Neuron (in vitro differentiated cells): Measurements from ENCODE around the gene STOX2.

ENCODE experiments used
- H2AFZ ChIP-seq: one replicate; pipeline ENCODE4 v1.6.1; 2013; ENCODE audit warnings: low read depth, mild to moderate bottlenecking, inconsistent platforms, low read length, moderate library complexity
- H3K27me3 ChIP-seq: one replicate; pipeline ENCODE4 v1.6.1; 2013; ENCODE audit warnings: low read length; ENCODE audit not compliant: insufficient read depth
- H3K36me3 ChIP-seq: one replicate; pipeline ENCODE4 v1.6.1; 2013; ENCODE audit warnings: low read length; ENCODE audit not compliant: insufficient read depth
- H3K4me1 ChIP-seq: one replicate; pipeline ENCODE4 v1.6.1; 2013; ENCODE audit warnings: low read length; ENCODE audit not compliant: insufficient read depth
- H3K4me3 ChIP-seq: 2 replicates; pipeline ENCODE4 v1.5.1; 2013; ENCODE audit warnings: mild to moderate bottlenecking, low read length, moderate library complexity
- H3K9me3 ChIP-seq: one replicate; pipeline ENCODE4 v1.6.1; 2013; ENCODE audit warnings: low read length

Gene STOX2

GRCh38 chr4:183873409-183874185, 31.5 kb upstream of the STOX2 start:
- H3K4me3 ChIP-seq, result no peak overlapping the region
- H3K9me3 ChIP-seq, result no peaks in the 10 kb centered on the region
- no peaks in the 10 kb centered on the region for H3K36me3 ChIP-seq
- H2AFZ ChIP-seq, result no peak overlapping the region
- no peaks in the 10 kb centered on the region for H3K4me1 ChIP-seq
- peaks cover 5% of the 10 kb centered on the region for H3K27me3 ChIP-seq

GRCh38 chr4:183875251-183875825, 29.8 kb upstream of the STOX2 start:
- Histone ChIP-seq H2AFZ (no peak overlapping the region), H3K36me3 (no peaks in the 10 kb centered on the region), H3K4me1 (no peaks in the 10 kb centered on the region), H3K27me3 (peaks cover 3% of the 10 kb centered on the region), H3K9me3 (no peaks in the 10 kb centered on the region), H3K4me3 (no peak overlapping the region)

- no peaks in the 10 kb centered on the region for H3K36me3 ChIP-seq
- no peaks in the 10 kb centered on the region for H3K9me3 ChIP-seq
- peaks cover 3% of the 10 kb centered on the region for H3K27me3 ChIP-seq
- H2AFZ ChIP-seq, result no peak overlapping the region
- H3K4me3 ChIP-seq, result no peak overlapping the region
- H3K4me1 ChIP-seq, result no peaks in the 10 kb centered on the region
Measured at GRCh38 chr4:183876268-183876934, 28.7 kb upstream of the STOX2 start.

GRCh38 chr4:183878251-183878970, 26.7 kb upstream of the STOX2 start:
- Histone ChIP-seq H3K9me3 (no peaks in the 10 kb centered on the region), H3K4me1 (no peaks in the 10 kb centered on the region), H2AFZ (no peak overlapping the region), H3K27me3 (peaks cover 3% of the 10 kb centered on the region), H3K36me3 (no peaks in the 10 kb centered on the region), H3K4me3 (no peak overlapping the region)

- H3K27me3 ChIP-seq, result peaks cover 3% of the 10 kb centered on the region
- H3K4me3 ChIP-seq, result no peak overlapping the region
Measured at GRCh38 chr4:183885205-183885720, 19.8 kb upstream of the STOX2 start.

GRCh38 chr4:183887351-183887750, 17.8 kb upstream of the STOX2 start:
- Histone ChIP-seq H3K9me3 (no peaks in the 10 kb centered on the region), H3K4me1 (no peaks in the 10 kb centered on the region), H2AFZ (no peak overlapping the region), H3K36me3 (no peaks in the 10 kb centered on the region), H3K4me3 (no peak overlapping the region), H3K27me3 (peaks cover 3% of the 10 kb centered on the region)

More at GRCh38 chr4:183885205-183885720, 19.8 kb upstream of the STOX2 start:
- Histone ChIP-seq H3K36me3 (no peaks in the 10 kb centered on the region), H3K4me1 (no peaks in the 10 kb centered on the region), H3K9me3 (no peaks in the 10 kb centered on the region), H2AFZ (no peak overlapping the region)

- H3K36me3 ChIP-seq, result no peaks in the 10 kb centered on the region
- no peaks in the 10 kb centered on the region for H3K4me1 ChIP-seq
- no peak overlapping the region for H3K4me3 ChIP-seq
- no peaks in the 10 kb centered on the region for H3K9me3 ChIP-seq
- no peak overlapping the region for H2AFZ ChIP-seq
- peaks cover 3% of the 10 kb centered on the region for H3K27me3 ChIP-seq
Measured at GRCh38 chr4:183888564-183888963, 16.5 kb upstream of the STOX2 start.

- Histone ChIP-seq H3K36me3 (no peaks in the 10 kb centered on the region), H3K4me3 (no peak overlapping the region), H3K4me1 (no peaks in the 10 kb centered on the region), H3K9me3 (no peaks in the 10 kb centered on the region), H2AFZ (no peak overlapping the region), H3K27me3 (peaks cover 3% of the 10 kb centered on the region)
Measured at GRCh38 chr4:183889190-183889589, 15.9 kb upstream of the STOX2 start.

- Histone ChIP-seq H3K27me3 (no peaks in the 10 kb centered on the region), H3K36me3 (no peaks in the 10 kb centered on the region), H2AFZ (no peak overlapping the region), H3K4me1 (no peaks in the 10 kb centered on the region), H3K9me3 (peaks cover 5% of the 10 kb centered on the region), H3K4me3 (no peak overlapping the region)
Measured at GRCh38 chr4:183897193-183897592, 7.9 kb upstream of the STOX2 start.

GRCh38 chr4:183898456-183898855, 6.7 kb upstream of the STOX2 start:
- Histone ChIP-seq H2AFZ (no peak overlapping the region), H3K4me1 (no peaks in the 10 kb centered on the region), H3K36me3 (no peaks in the 10 kb centered on the region), H3K9me3 (peaks cover 5% of the 10 kb centered on the region), H3K4me3 (no peak overlapping the region), H3K27me3 (no peaks in the 10 kb centered on the region)

- Histone ChIP-seq H3K4me3 (no peak overlapping the region), H3K4me1 (peaks cover 7% of the 10 kb centered on the region)
Measured at GRCh38 chr4:183903021-183903760, 1.9 kb upstream of the STOX2 start.

More at GRCh38 chr4:183903021-183903760, 1.9 kb upstream of the STOX2 start:
- H3K27me3 ChIP-seq, result no peaks in the 10 kb centered on the region
- H3K36me3 ChIP-seq, result no peaks in the 10 kb centered on the region
- no peak overlapping the region for H2AFZ ChIP-seq
- H3K9me3 ChIP-seq, result peaks cover 5% of the 10 kb centered on the region
